D721Med (cell line): ENCODE data around the gene ST3GAL3.
"Not testable (repeated sequence)": the region's sequence is repeated elsewhere in the genome, so short reads cannot be mapped to it uniquely, and the experiment has no call there.

Experiments used
- DNase-seq: peaks from one replicate; pipeline ENCODE4 v3.0.0; 2011; ENCODE audit warnings: low spot score; ENCODE audit not compliant: insufficient read length
- FAIRE-seq: peaks from 2 replicates; lab custom pipeline; 2011; peaks lifted over from hg19 to GRCh38; lab: Jason Lieb, UNC
- CTCF ChIP-seq: IDR thresholded peaks from 2 replicates; pipeline ENCODE4 v1.5.1; 2012; ENCODE audit warnings: mild to moderate bottlenecking, control low read depth; ENCODE audit not compliant: insufficient read depth; ENCODE audit errors: missing control alignments

ST3GAL3 gene

GRCh38 chr1:43831851-43832250 is 124.5 kb downstream of the ST3GAL3 start:
- no peak for TF ChIP-seq CTCF
- no peak for FAIRE-seq
- DNase-seq, result no peak

- FAIRE-seq (no peak), DNase-seq (no peak)
- no peak for TF ChIP-seq CTCF
These were observed 124.9 kb downstream of the ST3GAL3 start for GRCh38 chr1:43832255-43832654.

- DNase-seq, result no peak
- no peak for FAIRE-seq
- TF ChIP-seq CTCF, result no peak
These were observed 125.7 kb downstream of the ST3GAL3 start for GRCh38 chr1:43832998-43833397.

- not testable (repeated sequence) for DNase-seq, FAIRE-seq
These were observed 126.6 kb downstream of the ST3GAL3 start for GRCh38 chr1:43833902-43834279.

GRCh38 chr1:43834280-43835081 is 127.1 kb downstream of the ST3GAL3 start:
- DNase-seq (no peak), FAIRE-seq (no peak)
- no peak for TF ChIP-seq CTCF

GRCh38 chr1:43835082-43836021 is 128.0 kb downstream of the ST3GAL3 start:
- DNase-seq (no peak), FAIRE-seq (no peak)
- no peak for TF ChIP-seq CTCF

- DNase-seq, result no peak
- FAIRE-seq, result no peak
- TF ChIP-seq CTCF, result no peak
These were observed 129.1 kb downstream of the ST3GAL3 start for GRCh38 chr1:43836267-43836951.
